Activated T-helper 1 cell treated with anti-CD3 and anti-CD28 coated beads, Interleukin-2, amount 50 U/mL, for 16 hours (primary cell): ENCODE measurements around the gene EXT2.

Experiments
- DNase-seq, 2 donors: peaks; one replicate each; pipeline ENCODE4 v3.0.0-alpha.2; 2020; ENCODE audit warnings: low read depth in 1 of 2, low spot score in 1 of 2

The EXT2 gene

GRCh38 chr11:44095506-44096359, at the start of gene EXT2:
EXT2 (plus strand) TSS chr11:44095678; CDS start chr11:44107713, 12,035 bp downstream.
- peak; percentile 77 to 81 for DNase-seq

DNA sequence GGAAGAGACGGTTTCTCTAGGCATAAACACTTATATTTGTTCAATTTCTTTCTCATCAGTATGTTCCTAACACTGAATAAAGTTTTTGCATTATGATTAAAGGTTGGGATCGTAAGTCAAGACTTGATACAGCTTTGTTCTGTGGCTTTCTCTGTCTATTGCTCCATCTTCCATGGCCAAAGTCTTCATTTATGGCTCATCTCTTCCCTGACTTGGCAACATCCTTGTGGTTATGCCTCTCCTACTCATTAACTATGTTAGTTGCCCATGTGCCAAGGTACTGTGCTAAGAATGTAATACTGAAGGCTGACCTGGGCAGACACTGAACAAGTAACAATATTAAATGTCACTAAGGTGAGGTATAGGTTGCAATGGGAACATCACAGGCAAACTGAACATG, 49.3 kb upstream of the EXT2 start:
- DNase-seq: no peak

DNA sequence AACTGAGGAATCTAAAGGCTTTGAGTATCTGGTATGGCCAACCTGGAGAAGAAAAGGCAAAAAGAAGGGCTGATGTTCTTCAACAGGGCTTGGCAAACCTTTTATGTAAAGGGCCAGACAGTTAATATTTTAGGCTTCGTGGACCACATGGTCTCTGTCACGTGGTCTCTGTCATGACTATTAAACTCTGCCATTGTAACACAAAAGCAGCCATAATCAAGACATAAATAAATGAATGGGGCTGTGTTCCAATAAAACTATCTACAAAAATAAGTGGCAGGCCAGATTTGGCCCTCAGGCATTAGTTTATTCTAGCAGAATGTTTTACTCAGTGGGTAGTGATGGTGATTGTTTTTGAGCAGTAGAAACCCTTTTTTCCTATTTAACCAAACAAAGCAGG, 48.2 kb upstream of the EXT2 start:
- DNase-seq: no peak

DNA sequence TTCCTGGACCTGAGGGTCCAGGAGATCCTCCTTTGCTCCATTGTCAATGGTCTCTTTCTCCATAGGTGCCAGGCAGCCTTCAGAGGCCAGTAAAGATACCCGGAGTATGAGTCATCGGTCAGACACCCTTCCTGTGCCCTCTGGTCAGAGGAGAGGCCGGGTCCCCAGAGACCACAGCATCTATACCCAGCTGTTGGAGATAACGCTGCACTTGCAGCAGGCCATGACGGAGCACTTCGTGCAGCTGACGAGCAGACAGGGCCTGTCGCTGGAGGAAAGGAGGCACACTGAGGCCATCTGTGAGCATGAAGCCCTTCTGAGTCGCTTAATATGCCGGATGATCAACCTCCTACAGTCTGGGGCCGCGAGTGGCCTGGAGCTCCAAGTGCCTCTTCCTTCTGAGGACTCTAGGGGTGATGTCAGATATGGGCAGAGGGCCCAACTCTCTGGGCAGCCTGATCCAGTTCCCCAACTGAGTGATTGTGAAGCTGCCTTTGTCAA, 47.5 kb upstream of the EXT2 start, which contains the start of gene ACCSL:
Gene ACCSL, plus strand, starts transcription at position 51 of the 501 bp plus-strand sequence. Its CDS starts 56 bp downstream, at position 107.
- no peak for DNase-seq

GRCh38 chr11:44049832-44050231, 45.6 kb upstream of the EXT2 start:
- no peak for DNase-seq

GRCh38 chr11:44051171-44051570, 44.3 kb upstream of the EXT2 start:
- DNase-seq: no peak

DNA sequence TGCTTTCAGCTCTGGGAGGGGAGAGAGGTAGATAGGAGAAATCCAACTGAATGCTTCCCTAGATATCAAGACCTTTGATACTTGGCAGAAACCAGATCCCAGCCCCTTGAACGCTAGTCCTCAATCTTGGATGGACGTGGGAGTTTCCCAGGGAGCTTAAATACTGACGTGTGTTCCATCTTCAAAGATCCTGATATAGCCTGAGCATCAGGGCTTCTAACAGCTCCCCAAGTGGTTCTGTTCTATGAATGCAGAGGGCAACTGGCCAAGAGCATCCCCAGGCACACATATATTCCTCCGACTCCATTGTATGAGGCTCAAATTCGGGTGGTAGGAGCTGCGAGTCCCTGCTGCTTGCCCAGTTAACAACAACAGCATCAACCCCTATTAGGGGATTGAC, 38.1 kb upstream of the EXT2 start:
- no peak for DNase-seq

GRCh38 chr11:44058275-44058674, 37.2 kb upstream of the EXT2 start:
- no peak for DNase-seq

- no peak for DNase-seq
Measured at GRCh38 chr11:44065161-44065661, 30.3 kb upstream of the EXT2 start.

GRCh38 chr11:44065841-44066731, 29.4 kb upstream of the EXT2 start, which contains the start of gene ACCS:
ACCS (plus strand) TSS chr11:44066270; CDS start chr11:44067628, 1,358 bp downstream.
- peak; percentile 72 to 79 for DNase-seq

DNA sequence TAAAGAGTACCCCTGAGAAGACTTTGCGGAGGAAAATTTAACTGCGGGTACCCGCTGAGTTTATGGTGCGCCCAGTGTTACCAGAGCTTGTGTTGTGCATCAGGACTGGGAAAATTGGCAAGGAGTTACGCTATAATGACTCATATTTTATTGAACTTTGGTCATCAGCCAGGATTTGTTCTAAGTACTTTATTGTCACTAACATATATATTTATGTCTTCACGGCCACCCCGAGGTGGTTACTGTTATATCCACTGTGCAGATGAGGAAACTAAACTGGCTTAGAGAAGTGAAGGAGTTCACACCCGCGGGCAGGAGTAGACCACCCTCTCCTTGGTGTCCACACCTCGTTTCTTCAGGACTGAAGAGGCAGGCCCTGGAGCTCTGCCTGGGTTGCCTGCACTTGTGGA, 28.7 kb upstream of the EXT2 start:
- DNase-seq: no peak

DNA sequence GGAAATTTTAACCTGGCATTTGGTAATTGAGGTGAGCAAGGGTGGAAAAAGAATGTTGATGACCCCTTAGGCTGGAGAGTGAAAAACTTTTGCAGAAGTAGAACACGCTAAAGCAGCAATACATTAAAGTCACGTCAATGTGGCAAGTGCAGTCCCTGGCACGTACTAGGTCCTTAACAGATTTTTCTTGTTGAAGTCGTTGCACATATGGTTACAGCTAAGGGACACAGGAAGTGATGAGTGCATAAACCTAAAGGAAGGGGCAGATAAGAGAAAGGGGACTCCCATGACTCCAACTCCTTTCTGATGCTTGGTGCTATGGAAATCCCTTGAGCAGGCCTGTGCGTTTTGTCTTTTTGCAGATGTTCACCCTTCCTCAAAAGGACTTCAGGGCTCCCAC, 28.2 kb upstream of the EXT2 start:
- no peak for DNase-seq

DNA sequence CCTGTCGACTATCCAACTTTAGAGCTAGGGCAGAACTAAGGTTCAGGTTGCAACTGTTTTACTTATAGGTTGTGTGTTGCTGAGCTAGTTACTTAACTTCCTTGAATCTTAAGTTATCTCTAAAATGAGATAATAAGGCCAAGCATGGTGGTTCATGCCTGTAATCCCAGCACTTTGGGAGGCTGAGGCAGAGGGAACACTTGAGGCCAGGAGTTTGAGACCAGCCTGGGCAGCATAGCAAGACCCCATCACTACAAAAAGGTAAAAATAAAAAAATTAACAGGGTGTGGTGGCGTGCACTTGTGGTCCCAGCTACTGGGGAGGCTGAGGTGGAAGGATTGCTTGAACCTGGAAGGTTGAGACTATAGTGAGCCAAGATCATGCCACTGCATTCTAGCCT, 27.3 kb upstream of the EXT2 start:
- DNase-seq: no peak

GRCh38 chr11:44071157-44071556, 24.3 kb upstream of the EXT2 start:
- no peak for DNase-seq

GRCh38 chr11:44072757-44073658, 22.5 kb upstream of the EXT2 start:
- no peak for DNase-seq

GRCh38 chr11:44078794-44079193, 16.7 kb upstream of the EXT2 start:
- no peak for DNase-seq

- DNase-seq: no peak
Measured at GRCh38 chr11:44079376-44079775, 16.1 kb upstream of the EXT2 start.

GRCh38 chr11:44080951-44081350, 14.5 kb upstream of the EXT2 start:
- no peak for DNase-seq

GRCh38 chr11:44082645-44083044, 12.8 kb upstream of the EXT2 start:
- no peak for DNase-seq

- no peak for DNase-seq
Measured at GRCh38 chr11:44083433-44083832, 12.0 kb upstream of the EXT2 start.
